NCI-H526 (cell line): Measurements from ENCODE around the gene SMYD3.

Experiments
- DNase-seq, 2 experiments: peaks; one replicate each; lab custom pipeline; 2025; lab: John Stamatoyannopoulos, UW

The SMYD3 gene

DNA sequence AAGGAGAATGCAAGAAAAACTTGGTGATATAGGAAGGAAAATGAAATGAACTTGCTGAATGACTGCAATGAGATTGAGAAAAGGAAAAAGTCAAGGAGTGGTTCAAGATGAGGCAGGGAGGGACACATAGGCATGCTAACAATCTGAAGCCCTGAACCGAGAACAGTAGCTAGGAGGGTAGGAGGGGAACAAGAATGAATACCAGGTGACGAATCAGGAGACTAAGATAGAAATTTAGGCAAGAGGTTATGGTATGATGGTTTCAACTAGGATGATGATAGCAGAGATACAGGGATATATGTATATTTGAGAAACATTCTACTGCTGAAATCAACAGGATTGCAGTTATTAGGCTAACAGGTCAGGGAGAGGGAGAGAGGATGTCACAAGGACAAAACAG is 44.1 kb downstream of the SMYD3 start:
- DNase-seq = no peak

DNA sequence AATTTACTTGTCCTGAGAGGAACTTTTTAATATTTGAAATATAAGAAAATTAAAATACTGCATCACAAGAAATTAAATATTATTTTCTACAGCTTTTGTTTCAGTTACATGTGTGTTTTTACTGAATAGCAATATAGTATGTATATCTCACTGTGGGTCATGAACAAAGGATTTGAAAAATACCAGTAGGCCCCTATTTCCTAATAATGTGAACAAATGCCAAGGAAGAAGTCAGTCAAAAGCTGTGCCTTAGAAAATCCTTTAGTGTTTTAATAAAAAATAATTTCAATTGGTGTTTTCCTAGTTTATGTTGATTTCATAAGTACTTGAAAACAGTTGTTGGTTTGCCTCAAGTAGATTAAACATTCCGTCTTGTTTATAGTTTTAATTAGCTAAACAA is 46.7 kb downstream of the SMYD3 start:
- no peak for DNase-seq

DNA sequence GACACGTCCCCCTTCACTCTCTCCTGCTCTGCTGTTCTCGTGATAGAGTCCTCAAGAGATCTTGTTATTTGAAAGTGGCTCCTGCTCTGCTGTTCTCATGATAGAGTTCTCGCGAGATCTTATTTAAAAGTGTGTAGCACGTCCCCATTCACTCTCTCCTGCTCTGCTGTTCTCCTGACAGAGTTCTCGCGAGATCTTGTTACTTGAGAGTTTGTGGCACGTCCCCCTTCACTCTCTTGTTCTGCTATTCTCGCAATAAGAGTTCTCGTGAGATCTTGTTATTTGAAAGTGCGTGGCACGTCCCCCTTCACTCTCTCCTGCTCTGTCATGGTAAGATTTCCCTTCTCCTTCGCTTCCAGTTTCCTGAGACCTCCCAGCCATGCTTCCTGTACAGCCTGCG is 47.9 kb downstream of the SMYD3 start:
- no peak for DNase-seq

DNA sequence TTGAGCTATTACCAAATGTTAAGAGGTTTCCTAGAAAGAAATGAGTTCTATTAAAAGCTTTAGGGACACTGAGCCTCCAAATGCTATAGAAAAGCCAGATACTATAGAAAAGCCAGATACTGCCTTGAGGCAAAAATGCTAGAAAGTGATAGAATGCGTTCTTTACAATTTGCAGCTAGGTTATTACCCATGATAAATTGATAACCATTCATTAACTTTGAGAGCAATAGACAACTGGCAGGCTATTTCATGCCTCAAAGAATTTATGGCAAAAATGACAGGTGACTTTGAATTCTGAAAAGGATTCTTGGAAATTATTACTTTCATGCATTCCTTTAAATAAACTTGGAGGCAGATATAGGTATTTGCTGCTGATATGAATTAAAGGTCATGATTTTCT is 51.6 kb downstream of the SMYD3 start:
- DNase-seq = no peak

DNA sequence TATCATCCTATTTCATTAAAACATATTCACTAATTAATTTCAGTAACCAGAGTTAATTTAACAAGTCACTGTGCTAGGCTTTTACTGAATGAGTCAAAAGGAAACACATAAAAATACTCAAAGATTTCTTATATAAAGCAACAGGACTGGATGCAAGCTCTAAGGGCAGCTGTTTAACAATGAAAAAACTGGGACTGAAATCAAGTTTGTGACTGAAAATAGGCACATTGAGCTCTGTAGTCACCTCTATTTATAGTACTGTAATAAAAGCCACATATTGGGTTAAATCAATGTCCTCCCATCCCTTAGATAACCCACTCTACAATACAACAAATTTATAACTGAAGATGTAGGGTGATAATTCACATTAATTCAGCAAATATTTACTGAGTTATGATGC is 52.4 kb downstream of the SMYD3 start:
- DNase-seq = no peak

DNA sequence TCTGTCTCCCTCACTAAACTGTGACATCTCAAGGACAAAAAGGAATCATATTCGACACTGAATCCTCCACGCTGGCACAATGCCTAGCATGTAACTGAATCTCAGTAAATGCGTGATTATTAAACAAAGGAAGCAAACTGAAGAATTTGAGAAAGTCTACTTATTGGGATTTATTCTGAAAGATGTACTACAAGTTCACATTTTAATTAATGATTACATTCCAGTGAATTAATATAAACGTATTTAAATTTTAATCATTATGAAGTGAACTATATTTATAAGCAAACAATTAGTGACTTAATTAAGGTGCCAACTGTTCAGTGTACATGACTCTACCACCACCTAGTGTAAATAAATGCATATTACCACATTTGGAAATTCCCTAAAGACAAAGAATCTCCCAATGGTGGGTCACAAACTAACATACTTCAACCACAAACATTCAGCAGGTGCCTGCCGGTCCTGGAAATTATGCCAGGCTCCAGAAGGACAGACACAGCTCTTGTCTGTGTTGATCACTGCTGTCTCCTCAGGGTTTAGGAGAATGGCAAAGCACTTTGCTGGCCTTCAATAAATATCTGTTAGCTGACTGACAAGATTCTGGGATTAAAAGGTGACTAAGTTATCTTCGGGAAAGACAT is 56.3 kb downstream of the SMYD3 start:
- DNase-seq = peak; percentile 33 to 46

DNA sequence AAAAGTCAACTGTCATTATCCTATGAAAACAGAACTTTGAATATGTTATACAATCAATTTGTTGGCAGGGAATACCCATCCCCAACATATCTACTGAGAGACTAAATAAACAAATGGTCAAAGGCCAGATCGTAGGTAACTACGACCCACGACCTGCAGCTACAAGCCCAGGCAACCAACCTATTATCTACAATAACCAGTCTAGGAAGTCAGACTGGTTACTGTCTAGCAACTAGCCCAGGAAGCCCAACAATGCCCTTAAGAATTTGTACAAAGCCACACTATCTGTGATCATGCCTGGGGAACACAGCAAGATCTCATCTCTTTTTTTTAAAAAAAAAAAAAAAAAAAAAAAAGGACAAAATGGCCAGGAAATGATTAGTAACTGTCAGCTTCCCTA is 58.7 kb downstream of the SMYD3 start:
- DNase-seq = no peak

DNA sequence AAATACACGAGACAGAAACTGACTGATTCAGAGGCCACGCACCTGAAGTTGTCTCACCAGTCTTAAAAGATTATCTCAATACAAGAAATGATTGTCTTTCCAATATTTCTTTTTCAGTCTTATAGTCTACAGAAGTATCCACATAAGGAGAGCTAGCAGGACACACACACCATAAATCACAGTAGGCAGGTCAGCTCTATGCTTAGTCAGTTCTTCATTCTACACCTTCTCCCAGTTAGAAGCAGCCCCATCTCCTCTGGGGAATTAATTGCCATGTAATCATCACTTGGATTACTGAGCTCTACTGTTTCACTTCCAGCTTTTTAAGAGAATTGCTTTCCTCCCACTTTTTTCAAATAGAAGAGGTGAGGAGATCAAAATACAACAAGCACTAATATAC is 59.6 kb downstream of the SMYD3 start:
- DNase-seq = no peak

DNA sequence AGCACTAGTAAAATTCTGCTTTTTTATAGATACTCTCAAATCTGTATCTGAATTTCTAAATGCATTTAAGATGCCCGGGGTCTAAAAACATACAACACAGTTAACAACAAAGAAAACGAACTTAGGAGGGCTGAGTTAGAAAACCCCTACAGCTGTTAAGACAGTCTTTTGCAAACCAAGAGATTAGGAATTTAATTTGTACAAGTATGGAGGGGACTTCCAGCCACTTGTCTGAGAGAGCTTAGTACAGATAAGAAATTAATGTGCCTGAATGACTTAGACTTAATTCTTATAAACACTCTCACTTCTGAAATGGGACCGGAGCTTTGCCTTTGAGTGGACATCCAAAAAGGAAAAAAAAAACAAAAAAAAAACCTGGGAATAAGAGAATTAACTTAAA is 61.6 kb downstream of the SMYD3 start:
- no peak for DNase-seq

DNA sequence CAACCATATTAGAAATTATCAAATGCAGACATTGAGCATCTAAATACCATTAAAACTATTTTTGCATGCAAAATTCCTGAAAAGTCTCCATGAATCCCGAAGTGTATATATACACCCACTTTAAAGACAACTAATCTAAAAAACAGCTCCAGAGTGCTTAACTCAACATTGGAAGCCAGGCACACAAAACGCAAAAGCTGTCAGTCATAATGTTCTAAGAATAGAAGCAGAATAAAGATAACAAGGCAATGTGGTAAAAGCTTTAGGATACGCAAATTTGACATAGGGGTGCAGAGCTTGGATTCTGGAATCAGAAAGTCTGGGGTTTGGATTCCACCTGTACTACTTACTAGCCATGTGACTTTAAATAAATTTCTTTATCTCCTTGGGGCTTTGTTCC is 62.5 kb downstream of the SMYD3 start:
- no peak for DNase-seq

DNA sequence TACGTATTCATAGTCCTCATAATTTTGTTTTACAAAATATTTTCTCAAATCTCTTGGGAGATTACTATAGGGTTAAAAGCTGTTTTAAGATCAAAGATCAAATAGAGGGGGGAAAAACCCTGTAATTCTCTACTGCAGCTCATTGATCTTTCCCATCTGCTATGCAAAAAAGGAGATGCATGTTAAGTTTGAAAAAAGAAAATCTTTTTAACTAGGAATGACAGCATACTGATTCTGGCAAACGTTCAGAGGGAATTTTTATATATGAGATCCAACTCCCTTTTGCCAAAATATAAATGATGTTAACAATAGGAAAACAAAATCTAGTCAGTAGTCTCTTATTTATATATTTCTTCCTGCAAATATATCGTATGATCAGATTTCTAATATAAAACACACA is 69.1 kb downstream of the SMYD3 start:
- no peak for DNase-seq

DNA sequence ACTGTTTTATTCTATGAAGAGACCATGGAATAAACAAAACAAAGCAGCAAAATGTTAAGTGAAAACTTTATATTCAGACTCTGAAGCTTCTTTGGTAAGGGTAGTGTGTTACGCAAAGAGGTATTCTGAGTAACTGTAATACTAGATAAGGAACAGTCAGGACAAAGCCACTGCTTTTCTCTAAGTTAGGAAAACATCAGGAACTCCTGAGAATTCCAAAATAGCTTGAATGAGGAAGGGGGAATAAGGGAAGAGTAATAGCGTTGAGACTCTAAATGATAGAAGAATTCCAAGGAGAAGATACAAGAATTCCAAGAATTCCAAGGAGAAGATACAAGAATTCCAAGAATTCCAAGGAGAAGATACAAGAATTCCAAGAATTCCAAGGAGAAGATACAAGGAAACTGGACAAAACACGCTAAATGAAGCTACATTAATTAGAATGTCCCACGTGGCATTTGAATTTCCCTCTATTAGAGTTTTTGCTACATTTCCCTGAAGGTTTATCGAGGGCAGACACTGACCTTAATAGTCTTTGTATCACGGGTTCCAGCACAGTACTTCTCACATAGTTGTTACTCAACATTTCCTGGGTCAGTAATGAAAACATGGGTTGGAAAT is 71.5 kb downstream of the SMYD3 start:
- DNase-seq = no peak

DNA sequence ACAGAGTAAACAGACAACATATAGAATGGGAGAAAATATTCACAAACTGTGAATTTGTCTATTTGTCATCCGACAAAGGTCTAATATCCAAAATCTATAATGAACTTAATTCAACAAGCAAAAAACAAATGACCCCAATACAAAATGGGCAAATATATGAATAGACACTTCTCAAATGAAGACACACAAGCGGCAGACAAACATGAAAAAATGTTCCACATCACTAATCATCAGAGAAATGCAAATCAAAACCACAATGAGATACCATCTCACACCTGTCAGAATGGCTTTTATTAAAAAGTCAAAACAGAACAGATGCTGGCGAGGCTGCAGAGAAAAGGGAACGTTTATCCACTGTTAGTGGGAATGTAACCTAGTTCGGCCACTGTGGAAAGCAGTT is 72.7 kb downstream of the SMYD3 start:
- peak; percentile 29 to 41 for DNase-seq

DNA sequence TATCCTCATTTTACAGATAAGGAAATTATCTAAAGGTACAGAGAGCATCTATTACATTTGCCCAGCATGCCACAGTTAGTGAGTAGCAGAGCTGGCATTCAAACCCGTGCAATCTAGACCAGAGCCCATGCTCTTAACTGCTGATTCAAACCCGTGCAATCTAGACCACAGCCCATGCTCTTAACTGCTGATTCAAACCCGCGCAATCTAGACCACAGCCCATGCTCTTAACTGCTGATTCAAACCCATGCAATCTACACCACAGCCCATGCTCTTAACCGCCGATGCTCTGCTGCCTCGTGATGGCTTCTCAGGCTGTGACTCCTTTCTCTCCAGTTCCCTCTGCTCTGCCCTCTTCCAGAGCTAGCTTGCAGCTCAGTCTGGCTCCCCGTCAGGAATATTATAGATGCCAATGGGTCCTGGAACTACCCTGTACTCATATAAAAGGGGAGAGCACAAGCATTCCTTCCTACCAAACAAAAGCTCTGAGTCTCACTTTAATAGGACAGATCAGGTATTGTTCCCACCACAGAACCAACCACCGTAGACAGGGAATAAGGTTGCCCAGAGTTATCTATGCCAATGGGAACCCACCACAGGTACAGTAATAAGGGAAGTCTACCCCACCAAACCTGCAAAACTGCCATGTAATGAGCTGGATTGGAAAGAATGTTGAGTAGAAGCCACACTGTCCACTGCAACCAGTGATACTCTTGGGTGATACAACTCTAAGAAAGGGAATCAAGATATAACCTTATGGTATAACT is 78.4 kb downstream of the SMYD3 start:
- DNase-seq = no peak

DNA sequence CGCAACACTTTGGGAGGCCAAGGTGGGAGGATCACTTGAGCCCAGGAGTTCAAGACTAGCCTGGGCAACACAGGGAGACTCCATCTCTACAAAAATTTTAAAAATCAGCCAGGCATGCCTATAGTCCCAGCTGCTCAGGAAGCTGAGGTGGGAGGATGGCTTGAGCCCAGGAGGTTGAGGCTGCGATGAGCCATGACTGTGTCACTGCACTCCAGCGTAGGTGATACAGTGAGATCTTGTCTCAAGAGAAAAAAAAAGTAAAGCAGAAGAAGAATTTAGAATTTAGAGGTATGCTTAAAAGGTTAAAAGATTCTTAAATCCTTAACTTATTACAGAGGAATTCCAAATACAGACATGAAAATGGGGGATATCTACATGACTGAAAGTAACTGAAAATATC is 79.5 kb downstream of the SMYD3 start:
- DNase-seq = no peak

DNA sequence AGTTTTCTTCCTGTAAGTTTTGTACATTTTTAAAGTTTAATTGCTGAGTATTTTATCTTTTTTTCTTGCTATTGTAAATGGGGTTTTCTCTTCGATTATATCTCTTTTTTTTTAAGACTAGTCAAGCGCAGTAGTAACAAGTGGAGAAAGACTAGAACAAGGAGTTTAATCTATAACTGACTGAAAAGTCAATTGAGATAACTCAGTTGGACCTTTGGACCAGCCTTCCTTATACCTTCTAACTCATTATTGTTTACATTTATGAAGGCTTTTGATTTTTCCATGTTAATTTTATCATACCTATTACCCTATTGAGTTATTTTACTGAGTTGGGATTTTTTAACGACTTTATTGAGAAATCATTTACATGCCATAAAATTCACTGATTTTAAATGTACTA is 81.2 kb downstream of the SMYD3 start:
- DNase-seq = no peak

DNA sequence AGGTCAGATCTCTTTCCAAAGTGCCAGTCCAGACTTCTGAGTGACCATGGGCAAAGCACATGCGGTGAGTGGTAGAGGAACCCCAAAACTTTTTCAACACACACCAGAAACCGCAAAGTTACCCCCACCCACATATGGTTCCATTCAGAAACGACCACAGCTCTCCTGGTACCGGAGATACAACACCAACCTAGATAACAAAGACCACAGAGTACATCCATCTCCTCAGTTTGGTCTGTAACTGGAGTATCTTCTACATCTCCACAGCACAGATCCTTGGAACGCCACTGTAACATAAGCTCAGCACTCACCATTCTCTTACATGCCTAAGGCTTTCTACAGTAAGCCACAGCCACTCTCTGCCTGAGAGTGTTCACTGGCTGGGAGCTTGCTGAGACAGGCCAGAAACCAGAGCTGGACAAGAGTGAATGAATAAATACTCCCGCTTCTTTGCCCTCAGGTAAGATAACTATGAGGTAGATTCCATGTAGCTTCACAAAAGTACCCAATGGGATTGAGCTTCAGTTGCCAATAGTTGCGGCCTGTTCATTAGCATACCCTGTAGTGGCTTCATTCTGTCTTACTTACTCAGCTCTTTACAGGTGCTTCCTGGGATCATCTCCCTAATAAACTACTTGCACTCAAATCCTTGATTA is 81.8 kb downstream of the SMYD3 start:
- DNase-seq = no peak

DNA sequence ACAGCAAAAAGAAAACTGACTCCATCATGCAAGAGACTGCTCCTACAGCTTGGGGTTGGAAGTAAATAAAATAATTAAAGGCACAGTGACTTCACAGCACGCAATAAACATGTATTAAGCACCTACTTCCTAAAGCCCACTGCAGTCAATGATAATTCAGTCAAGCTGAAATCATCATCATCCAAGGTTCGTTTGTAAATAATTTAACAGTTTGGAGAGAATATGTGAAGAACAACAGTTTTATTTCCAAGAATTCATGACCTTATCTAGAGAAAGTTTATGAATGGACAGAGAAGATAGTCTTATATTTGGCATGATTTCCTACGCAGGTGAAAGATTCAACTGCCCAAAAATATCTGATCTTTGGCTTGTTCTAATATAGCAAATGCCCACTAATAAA is 86.8 kb downstream of the SMYD3 start:
- no peak for DNase-seq

DNA sequence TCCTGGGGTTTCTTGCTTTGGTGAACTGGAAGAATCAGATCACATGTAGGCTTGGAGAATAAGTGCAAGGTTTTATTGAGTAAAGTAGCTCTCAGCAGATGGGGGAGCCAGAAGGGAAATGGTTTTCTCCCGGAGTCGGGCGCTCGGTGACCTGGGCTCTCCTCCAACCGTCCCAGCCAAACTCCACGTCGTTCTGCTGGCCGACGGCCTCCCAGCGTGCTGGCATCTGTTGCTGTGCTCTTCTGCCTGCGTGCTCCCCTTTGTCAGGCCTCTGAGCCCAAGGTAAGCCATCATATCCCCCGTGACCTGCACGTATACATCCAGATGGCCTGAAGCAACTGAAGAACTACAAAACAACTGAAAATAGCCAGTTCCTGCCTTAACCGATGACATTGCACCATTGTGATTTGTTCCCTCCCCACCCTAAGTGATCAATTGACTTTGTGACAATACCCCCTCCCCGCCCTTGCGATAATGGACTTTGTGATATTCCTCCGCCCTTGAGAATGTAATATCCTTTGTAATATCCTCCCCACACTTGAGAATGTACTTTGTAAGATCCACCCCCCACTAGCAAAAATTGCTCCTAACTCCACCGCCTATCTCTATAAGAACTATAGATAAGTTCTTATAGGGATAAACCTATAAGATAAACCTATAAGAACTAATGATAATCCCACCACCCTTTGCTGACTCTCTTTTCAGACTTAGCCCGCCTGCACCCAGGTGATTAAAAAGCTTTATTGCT is 88.3 kb downstream of the SMYD3 start:
- no peak for DNase-seq

DNA sequence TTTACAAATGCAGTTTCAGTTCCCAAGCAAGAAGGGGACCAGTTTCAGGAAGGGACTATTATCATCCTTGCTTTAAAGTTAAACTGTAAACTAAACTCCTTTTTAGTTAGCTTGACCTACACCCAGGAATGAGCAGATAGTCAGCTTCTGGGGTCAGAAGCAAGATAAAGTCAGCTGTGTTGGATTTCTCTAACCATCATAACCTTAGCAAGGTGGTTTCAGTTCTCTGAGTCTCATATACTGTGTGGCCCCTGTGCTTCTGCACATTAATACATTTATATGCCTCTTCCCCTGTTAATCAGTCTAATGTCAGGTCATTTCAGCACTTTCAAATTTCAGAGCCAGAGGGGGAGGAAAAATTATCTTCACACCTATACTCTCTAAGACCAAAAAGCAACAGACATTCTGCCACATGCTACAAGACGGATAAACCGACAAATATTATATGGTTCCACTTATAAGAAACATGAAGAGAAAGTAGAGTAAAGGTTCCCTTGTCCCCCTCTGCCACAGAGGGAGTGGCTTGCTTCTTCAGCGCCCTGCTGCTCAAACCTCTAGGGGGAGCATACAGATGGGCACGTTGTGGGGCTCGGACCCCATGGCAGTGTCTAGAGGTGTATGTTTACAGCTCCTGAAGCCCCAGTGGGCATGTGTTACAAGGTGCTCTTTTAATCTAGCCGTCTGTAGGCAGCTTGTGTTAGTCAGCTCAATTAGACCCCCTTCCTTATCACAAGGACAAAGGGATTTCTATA is 89.1 kb downstream of the SMYD3 start:
- no peak for DNase-seq

DNA sequence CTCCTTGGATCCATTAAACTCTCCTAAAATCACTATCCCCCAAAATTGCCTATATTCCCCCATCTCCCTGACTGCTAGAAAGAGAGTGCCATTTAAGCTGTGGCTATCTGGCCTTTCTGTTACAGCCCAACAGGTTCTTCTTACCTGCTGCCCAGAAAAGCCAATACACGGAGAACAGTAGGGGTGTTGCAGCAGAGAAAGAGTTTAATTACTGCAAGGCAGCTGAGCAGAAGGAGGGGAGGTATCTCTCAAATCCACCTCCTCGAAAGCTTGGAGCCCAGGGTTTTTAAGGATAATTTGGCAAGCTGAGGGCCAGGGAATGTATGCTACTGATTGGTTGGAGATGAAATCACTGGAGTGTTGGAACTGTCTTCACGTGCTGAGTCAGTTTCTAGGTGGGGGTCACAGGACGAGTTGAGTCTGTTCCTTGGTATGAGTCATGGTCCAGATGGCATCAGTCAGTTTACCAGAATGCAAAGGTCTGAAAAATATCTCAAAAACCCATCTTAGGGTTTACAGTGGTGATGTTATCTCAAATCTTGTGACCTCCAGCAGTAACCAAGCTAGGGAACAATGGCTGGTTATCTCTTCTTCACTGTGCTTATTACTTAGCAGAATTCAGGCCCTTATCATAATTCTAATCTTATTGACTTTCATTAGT is 89.8 kb downstream of the SMYD3 start:
- DNase-seq = no peak
